Adipose tissue (tissue), 3 donors: ENCODE measurements around the gene JUN. TPM values are rescaled to one million over a fixed set of nuclear protein-coding genes. Genes with fewer than 3 reads are reported as not detected.
"Not testable (repeated sequence)": the region's sequence is repeated elsewhere in the genome, so short reads cannot be mapped to it uniquely, and the experiment has no call there.

ENCODE experiments used
- H3K27ac ChIP-seq: one replicate; pipeline ENCODE4 v1.5.1; 2013; ENCODE audit warnings: low read depth, low read length
- WGBS, 3 donors: extraction: QIAGEN DNeasy Blood & Tissue Kit; methylation state at CpG; one replicate each; pipeline ENCODE4 v1.1.7; 2013; 5-methylcytosine and 5-hydroxymethylcytosine counted together
- polyA plus RNA-seq, 3 donors: library from polyadenylated mRNA; stranded (reverse); fragments of 200-250 nt; gene quantifications; one replicate each; pipeline ENCODE4 v1.2.3, GENCODE V29; 2013
- donor health status: healthy with polysubstance abuse.
- donor health status: Bipolar disorder and iron deficiency.
- donor health status: healthy.

Gene JUN
- polyA plus RNA-seq, 3 donors = 91.8 to 443 (median 176) TPM

DNA sequence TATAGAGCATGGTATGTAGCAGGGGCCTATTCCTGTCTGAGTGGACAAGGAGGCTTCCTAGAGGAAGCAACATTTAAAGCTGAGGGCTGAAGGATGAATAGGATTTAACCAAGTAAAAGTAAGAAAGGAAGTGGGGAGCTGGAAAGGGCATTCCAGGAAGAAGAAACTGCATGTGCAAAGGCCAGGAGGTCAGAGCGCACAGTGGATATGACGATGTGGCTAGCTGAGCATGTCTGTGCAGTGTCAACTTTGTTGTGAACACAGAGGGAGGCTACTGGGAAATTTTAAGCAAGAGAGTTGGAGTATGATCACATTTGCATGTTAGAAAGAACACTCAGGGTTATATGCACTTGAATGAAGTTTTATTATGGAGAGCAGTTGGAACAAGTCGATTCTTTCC is 28.6 kb upstream of the JUN start:
- 58 to 76% (median 64%) methylated on average over 3 of the region's 3 CpGs for WGBS, 3 donors
- H3K27ac ChIP-seq = no peak overlapping the region

DNA sequence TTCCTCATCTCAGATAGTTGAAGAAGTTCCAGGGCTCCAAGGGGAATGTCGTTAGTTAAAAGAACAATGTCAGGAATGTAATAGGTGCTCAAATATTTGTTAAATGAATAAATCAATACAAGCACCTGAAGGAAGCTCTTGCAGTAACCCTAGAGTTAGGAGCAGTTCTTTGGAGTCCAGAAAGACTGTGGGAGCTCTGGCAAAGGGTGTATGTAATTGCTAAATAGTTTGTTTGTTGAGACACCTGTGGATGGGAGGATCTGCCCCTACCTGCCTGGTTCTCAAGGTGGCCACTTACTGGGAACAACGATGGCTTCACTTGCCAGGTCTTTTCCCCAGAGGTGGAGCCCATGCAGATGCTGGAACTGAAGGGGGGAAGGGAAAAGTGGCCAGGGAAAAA is 27.5 kb upstream of the JUN start:
- WGBS, 3 donors = 23 to 88% (median 77%) methylated on average over 2 of the region's 2 CpGs
- H3K27ac ChIP-seq = no peak overlapping the region

DNA sequence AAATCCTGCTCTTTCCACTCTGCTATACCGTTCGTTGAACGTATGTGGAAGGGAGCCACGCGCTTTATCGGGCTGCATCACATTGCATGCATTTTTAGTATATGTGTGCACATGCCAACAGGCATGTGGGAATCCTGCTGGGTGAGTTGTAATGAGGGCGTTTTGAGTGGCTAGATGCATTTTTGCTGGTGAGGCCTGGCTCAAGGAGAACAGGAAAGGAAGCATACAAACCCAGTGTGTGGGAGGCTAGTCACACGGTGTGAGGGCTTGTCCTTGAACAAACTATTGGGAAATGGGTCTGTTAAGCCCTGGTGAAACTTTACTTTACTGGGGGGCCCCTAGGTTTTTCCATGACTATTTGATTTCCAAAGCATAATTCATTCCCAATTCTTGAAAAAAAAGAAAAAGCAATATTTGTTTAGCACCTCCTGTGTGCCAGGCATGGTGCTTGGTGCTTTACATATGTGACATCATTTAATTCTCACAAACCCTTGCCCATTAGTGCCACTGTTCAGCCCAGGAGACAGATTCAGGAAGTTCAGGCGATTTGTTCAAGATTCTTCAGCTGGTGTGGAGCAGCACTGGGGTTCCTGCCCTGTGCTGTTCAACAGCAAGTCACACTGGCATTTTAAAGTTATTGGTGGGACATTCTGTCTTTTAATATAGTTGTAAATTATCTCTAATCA is 25.6 kb upstream of the JUN start:
- H3K27ac ChIP-seq = no peak overlapping the region
- WGBS, 3 donors = 71 to 77% (median 74%) methylated on average over 9 of the region's 9 CpGs

DNA sequence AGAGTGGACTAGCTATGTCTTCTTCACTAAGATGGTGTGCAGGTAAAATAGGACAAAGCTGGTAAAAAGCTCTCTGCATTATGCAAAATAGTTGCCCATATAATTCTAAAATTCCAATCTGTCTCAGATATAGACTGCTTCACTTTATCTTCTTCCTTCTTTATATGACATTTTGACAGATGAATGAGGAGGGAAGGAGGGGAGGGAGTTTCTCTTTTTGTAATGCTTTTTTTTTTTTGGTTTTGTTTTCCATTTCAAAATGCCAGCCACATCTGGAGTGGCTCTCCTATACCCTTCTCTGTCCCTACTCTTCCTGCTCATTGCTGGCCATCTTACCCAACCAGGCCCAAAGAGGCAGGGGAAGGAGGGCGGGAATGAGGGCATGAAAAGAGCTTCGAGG is 24.2 kb upstream of the JUN start:
- H3K27ac ChIP-seq = no peak overlapping the region
- 33 to 46% (median 41%) methylated on average over 2 of the region's 2 CpGs for WGBS, 3 donors

GRCh38 chr1:58805716-58806571 is 22.1 kb upstream of the JUN start:
- WGBS, 3 donors = 88 to 93% (median 89%) methylated on average over 11 of the region's 11 CpGs
- no peak overlapping the region for H3K27ac ChIP-seq

DNA sequence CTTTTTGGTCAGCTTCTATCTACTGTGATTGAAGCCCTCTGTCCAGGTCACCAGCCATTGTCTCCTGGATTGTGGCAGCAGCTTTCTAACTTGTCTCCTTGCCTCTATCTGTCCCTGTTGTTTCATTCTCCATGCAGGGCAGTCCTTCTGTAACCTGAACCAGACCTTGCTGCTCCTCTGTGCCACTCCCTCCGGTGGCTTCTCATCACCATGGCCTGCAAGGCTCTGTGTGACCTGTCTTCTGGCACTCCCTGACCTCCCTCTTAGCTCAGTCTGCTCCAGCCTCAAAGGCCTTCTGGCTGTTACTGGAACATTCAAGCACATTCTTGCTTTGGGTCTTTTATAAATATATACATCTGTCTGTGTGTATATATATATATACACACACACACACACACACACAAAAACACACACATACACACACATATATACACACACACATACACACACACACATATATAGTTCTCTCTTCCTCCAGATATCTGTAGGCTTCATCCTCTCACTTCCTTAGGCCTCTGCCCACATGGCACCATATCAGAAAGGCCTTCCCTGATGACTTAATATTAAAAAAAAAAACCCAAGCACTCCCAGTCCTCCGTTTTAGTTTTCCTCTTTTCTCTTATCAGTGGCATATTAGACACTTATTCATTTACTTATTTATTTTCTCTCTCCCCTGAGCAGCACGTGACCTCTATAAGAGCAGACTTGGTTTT is 21.2 kb upstream of the JUN start:
- WGBS, 3 donors = 68 to 81% (median 72%) methylated on average over 3 of the region's 3 CpGs
- H3K27ac ChIP-seq = no peak overlapping the region

DNA sequence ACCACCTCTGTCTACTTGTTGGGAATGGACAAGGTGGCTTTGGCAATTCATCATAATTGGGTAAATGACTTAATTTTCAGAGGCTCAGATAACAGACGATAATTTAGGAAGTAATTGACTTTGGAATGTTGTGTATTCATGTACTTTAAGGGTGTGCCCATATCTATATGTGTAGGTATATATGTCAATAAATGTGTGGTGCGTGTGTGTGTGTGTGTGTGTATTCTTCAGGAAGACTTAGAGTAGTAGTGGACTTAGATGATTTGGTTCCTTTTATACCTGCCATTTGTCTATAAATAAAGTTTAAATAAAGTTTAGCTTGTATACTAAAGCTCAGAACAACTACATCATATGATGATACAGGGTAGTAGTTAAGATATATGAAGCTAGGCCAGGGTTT is 20.0 kb upstream of the JUN start:
- H3K27ac ChIP-seq = no peak overlapping the region
- WGBS, 3 donors = 77 to 91% (median 79%) methylated on average over 2 of the region's 2 CpGs

DNA sequence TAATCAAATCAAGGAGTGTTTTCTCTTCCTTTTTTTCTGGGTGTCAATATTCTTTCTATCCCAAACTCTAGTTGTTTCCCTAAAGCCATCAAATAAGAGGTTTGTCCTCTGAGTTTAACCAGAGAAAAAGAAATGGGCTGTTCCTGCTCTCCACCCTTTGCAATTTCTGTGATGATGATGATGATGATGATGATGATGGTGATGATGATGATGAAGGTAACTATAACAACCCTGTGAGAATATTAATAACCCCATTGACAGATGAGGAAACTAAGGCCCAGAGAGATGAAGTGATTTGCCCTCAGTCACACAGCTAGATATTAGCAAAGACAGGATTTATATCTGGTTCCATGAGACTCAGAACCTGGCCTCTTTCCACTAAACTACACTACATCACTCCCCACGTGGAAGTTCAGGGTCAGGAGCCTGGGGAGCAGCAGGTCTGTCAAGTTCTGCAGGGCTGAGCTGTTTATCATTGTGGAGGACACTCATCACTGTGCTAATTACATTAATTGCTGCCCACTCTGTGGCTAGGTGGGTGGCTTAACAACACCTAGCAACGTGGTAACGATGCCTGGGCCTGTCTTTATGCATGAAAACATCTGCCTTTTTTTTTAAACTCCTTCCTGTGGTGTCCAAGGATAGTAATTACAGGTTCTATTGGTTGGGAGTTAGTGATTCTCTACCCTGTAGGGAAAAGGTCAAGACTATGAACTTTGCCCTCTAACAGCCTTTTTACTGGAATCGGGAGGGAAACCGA is 19.0 kb upstream of the JUN start:
- H3K27ac ChIP-seq = no peak overlapping the region
- 38 to 74% (median 69%) methylated on average over 5 of the region's 5 CpGs for WGBS, 3 donors

- 85 to 100% (median 95%) methylated on average over 1 of the region's 1 CpG for WGBS, 3 donors
- H3K27ac ChIP-seq = not testable (repeated sequence)
Observed at GRCh38 chr1:58801286-58801685, 17.4 kb upstream of the JUN start.

GRCh38 chr1:58799650-58800049 is 15.8 kb upstream of the JUN start:
- H3K27ac ChIP-seq = no peak overlapping the region
- WGBS, 3 donors = 94 to 97% (median 96%) methylated on average over 1 of the region's 1 CpG

- no peak overlapping the region for H3K27ac ChIP-seq
- 50 to 98% (median 96%) methylated on average over 1 of the region's 1 CpG for WGBS, 3 donors
Observed at GRCh38 chr1:58798910-58799442, 15.1 kb upstream of the JUN start.

GRCh38 chr1:58796416-58796815 is 12.6 kb upstream of the JUN start:
- H3K27ac ChIP-seq = no peak overlapping the region

DNA sequence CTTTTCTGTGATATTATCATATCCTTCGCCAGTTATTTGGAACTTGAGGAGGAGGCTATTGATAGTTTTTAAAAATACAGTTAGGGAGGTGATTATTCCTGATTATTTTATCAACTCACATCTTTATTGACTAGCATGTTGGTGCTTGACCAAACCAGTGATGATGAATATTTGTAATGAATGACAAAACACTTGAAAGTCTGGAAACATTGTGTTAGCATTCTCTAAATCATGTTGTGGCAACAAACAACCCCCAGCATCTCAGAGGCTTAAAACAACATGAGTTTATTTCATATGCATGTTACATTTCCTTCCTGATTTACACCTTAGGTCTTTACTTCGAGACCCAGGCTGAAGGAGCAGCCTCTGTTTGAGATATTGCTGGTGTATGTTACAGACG is 10.7 kb upstream of the JUN start:
- no peak overlapping the region for H3K27ac ChIP-seq
- WGBS, 3 donors = 88 to 98% (median 91%) methylated on average over 3 of the region's 3 CpGs

GRCh38 chr1:58792846-58793245 is 9.0 kb upstream of the JUN start:
- WGBS, 3 donors = 78 to 86% (median 84%) methylated on average over 6 of the region's 6 CpGs

DNA sequence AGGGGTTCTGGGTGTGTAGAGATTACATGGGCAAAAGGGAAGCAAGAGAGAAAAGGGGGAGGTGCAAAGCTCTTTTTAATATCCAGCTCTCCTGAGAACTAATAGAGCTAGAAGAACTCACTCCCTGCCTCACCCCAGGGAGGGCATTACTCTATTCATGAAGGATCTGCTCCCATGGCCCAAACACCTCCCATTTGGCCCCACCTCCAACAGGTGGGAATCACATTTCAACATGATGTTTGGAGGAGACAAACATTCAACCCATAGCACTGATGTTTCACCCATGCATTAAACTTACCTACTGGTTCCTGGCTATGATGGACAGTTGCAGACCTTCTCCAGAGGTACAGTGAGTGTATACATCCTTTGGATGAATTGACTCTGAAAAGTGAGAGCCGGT is 7.3 kb upstream of the JUN start:
- H3K27ac ChIP-seq = no peak overlapping the region
- whole genome bisulfite sequencing, 3 donors = 93 to 96% (median 94%) methylated on average over 1 of the region's 1 CpG

More at GRCh38 chr1:58792846-58793245, 9.0 kb upstream of the JUN start:
- H3K27ac ChIP-seq = no peak overlapping the region

GRCh38 chr1:58789996-58790660 is 6.3 kb upstream of the JUN start:
- no peak overlapping the region for H3K27ac ChIP-seq
- WGBS, 3 donors = 68 to 83% (median 81%) methylated on average over 1 of the region's 1 CpG

DNA sequence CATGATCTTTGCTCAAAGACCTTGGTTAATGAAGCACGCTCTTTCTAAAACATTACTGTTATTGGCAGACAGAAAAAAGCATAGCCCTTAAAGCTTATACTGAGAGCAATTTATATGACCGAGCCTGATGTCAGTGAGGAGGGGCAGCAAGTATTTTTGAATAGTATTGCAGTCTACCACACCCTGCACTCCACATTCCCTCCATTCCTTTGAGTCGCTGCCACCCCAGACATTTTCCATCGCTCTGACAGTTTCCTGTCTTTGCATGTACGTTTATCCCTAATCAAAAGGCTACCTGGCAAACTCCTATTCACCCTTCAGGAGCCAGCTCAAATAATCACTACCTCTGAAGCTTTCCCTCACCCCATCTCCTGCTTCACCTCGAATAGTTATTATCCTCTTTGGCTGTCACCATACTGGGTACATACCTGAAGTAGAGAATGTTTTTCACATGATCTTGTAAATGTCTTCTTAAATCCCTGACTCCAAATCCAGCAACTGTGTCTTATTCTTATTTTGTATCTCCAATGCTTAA is 5.5 kb upstream of the JUN start:
- H3K27ac ChIP-seq = no peak overlapping the region
- 82 to 87% (median 85%) methylated on average over 6 of the region's 6 CpGs for WGBS, 3 donors

DNA sequence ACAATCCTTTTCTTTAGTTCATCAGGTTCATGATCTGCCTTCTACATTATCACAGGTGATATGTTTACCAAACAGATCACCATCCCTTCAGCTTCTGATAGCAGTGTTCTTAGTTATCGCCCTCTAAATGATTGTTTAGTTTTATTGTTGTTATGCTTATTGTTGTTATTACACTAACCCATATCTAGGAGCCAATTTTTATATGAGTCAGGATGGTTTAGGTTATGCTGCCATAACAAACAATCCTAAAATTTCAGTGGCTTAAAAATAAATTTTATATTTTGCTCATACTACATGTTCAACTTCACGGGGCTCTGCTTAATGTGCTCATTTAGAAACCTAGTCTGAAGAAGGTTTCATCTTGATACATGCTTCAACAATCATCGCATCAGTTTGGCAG is 4.4 kb upstream of the JUN start:
- no peak overlapping the region for H3K27ac ChIP-seq
- WGBS, 3 donors = 94 to 96% (median 96%) methylated on average over 3 of the region's 3 CpGs
